Mesenchymal stem cell (in vitro differentiated cells and primary cell): ENCODE measurements around the gene CRKL.

Experiments
- DNase-seq: peaks from one replicate; pipeline ENCODE4 v3.0.0-alpha.2; 2013
- H2AFZ ChIP-seq: one replicate; pipeline ENCODE4 v1.6.1; 2013; ENCODE audit warnings: low read depth, mild to moderate bottlenecking, control low read depth, inconsistent platforms, low read length, moderate library complexity
- H2AK5ac ChIP-seq: 2 replicates; pipeline ENCODE4 v1.6.1; 2013; ENCODE audit warnings: low read length, moderate library complexity, mild to moderate bottlenecking, inconsistent platforms; ENCODE audit not compliant: severe bottlenecking
- H2BK120ac ChIP-seq: one replicate; pipeline ENCODE4 v1.6.1; 2013; ENCODE audit warnings: low read depth, mild to moderate bottlenecking, inconsistent platforms, low read length, moderate library complexity
- H2BK12ac ChIP-seq, 2 experiments: one replicate each; pipeline ENCODE4 v1.6.1; 2013; ENCODE audit warnings: inconsistent platforms in 2 of 2, low read length in 2 of 2, mild to moderate bottlenecking in 2 of 2, moderate library complexity in 2 of 2, control low read depth in 1 of 2
- H2BK15ac ChIP-seq: one replicate; pipeline ENCODE4 v1.6.1; 2013; ENCODE audit warnings: mild to moderate bottlenecking, low read depth, inconsistent platforms; ENCODE audit not compliant: poor library complexity, severe bottlenecking
- H2BK5ac ChIP-seq: 2 replicates; pipeline ENCODE4 v1.6.1; 2013; ENCODE audit warnings: low read depth, mild to moderate bottlenecking, low read length, control low read depth, inconsistent platforms; ENCODE audit not compliant: poor library complexity, severe bottlenecking
- H3K14ac ChIP-seq, 2 experiments: one replicate each; pipeline ENCODE4 v1.6.1; 2013; ENCODE audit warnings: inconsistent platforms in 2 of 2, low read length in 2 of 2, control low read depth in 1 of 2, mild to moderate bottlenecking in 1 of 2, moderate library complexity in 1 of 2
- H3K18ac ChIP-seq, 2 experiments: one replicate each; pipeline ENCODE4 v1.6.1; 2013; ENCODE audit warnings: inconsistent platforms in 2 of 2, low read length in 2 of 2, control low read depth in 1 of 2, low read depth in 1 of 2, mild to moderate bottlenecking in 1 of 2
- H3K23ac ChIP-seq, 2 experiments: one replicate each; pipeline ENCODE4 v1.6.1; 2013; ENCODE audit warnings: inconsistent platforms in 2 of 2, low read length in 2 of 2, mild to moderate bottlenecking in 2 of 2, moderate library complexity in 2 of 2, control low read depth in 1 of 2
- H3K27ac ChIP-seq: 2 replicates; pipeline ENCODE4 v1.5.1; 2013; ENCODE audit warnings: mild to moderate bottlenecking, moderate library complexity, low read length, control low read depth, inconsistent platforms; ENCODE audit not compliant: poor library complexity, severe bottlenecking
- H3K27me3 ChIP-seq, 2 experiments: 2 replicates each; pipeline versions ENCODE4 v1.6.1 to v1.7.0; 2013; ENCODE audit warnings: low read length in 2 of 2, mild to moderate bottlenecking in 2 of 2, moderate library complexity in 2 of 2, control low read depth in 1 of 2, inconsistent platforms in 1 of 2; ENCODE audit not compliant: control insufficient read depth in 1 of 2, insufficient read depth in 1 of 2
- H3K36me3 ChIP-seq, 2 experiments: 2 replicates each; pipeline versions ENCODE4 v1.6.1 to v1.7.0; 2013; ENCODE audit warnings: low read length in 2 of 2, control low read depth in 1 of 2, inconsistent platforms in 1 of 2, low read depth in 1 of 2, mild to moderate bottlenecking in 1 of 2; ENCODE audit not compliant: insufficient read depth in 2 of 2, control insufficient read depth in 1 of 2
- H3K4ac ChIP-seq, 2 experiments: one replicate each; pipeline ENCODE4 v1.6.1; 2013; ENCODE audit warnings: inconsistent platforms in 2 of 2, low read length in 2 of 2, mild to moderate bottlenecking in 2 of 2, moderate library complexity in 2 of 2, control low read depth in 1 of 2, low read depth in 1 of 2
- H3K4me1 ChIP-seq: 2 replicates; pipeline ENCODE4 v1.6.1; 2013; ENCODE audit warnings: low read depth, low read length, control low read depth; ENCODE audit not compliant: control insufficient read depth, insufficient read depth
- H3K4me2 ChIP-seq: 2 replicates; pipeline ENCODE4 v1.6.1; 2013; ENCODE audit warnings: low read length, mild to moderate bottlenecking, inconsistent platforms; ENCODE audit not compliant: poor library complexity, severe bottlenecking
- H3K4me3 ChIP-seq, 2 experiments: 2 replicates each; pipeline versions ENCODE4 v1.5.1 to v1.7.0; 2013; ENCODE audit warnings: low read length in 2 of 2, mild to moderate bottlenecking in 2 of 2, control low read depth in 1 of 2, low read depth in 1 of 2; ENCODE audit not compliant: insufficient read depth in 1 of 2
- H3K79me1 ChIP-seq: replicated peaks from 2 replicates; pipeline ENCODE4 v1.6.1; 2013; ENCODE audit warnings: mild to moderate bottlenecking, control low read depth, low read length, inconsistent platforms; ENCODE audit not compliant: poor library complexity, severe bottlenecking
- H3K9ac ChIP-seq: 2 replicates; pipeline ENCODE4 v1.7.0; 2013; ENCODE audit warnings: mild to moderate bottlenecking, low read length, moderate library complexity
- H3K9me3 ChIP-seq: 2 replicates; pipeline ENCODE4 v1.7.0; 2013; ENCODE audit warnings: mild to moderate bottlenecking, low read length; ENCODE audit not compliant: control insufficient read depth
- H4K8ac ChIP-seq: one replicate; pipeline ENCODE4 v1.6.1; 2013; ENCODE audit warnings: inconsistent platforms, mild to moderate bottlenecking, low read length, moderate library complexity
- H4K91ac ChIP-seq: one replicate; pipeline ENCODE4 v1.6.1; 2013; ENCODE audit warnings: mild to moderate bottlenecking, low read length, inconsistent platforms
- WGBS: methylation state at CpG from one replicate; pipeline ENCODE4 v1.1.7; 2013; ENCODE audit warnings: mixed read lengths; 5-methylcytosine and 5-hydroxymethylcytosine counted together

CRKL gene

DNA sequence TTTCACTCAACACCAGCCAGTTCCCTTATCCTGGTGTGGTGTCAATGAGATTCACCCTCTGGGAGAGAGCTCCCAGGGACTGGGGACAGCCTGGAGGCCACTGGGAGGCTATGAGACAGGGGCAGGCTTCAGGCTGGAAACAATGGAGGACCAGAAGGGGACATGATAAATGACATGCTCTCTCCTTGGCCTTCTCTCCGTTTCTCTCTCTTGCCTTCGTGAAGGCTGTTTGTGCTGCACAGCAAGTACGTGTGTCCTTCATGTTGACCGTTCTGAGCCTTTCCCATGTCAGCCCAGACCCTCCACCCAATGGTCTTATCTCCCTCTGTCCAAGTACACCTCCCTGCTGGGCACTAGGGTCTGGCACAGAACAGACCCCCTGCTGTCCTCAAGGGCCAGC lies 63.3 kb downstream of the CRKL start:
- Histone ChIP-seq H3K4me3 (no peak overlapping the region), H2BK120ac (no peak overlapping the region), H3K4ac (no peak overlapping the region), H3K4me1 (peaks cover 20% of the 10 kb centered on the region), H2BK12ac (no peak overlapping the region), H3K18ac (no peak overlapping the region), H3K36me3 (peaks cover 13 to 18% of the 10 kb centered on the region in 2 experiments), H3K4me2 (no peak overlapping the region), H3K27ac (no peak overlapping the region), H2AK5ac (no peak overlapping the region), H4K91ac (no peak overlapping the region), H2AFZ (no peak overlapping the region), H4K8ac (no peak overlapping the region), H3K23ac (no peak overlapping the region), H3K9ac (peak overlapping the region; percentile 98), H3K27me3 (peaks cover 0 to 8% of the 10 kb centered on the region in 2 experiments), H3K9me3 (peaks cover 9% of the 10 kb centered on the region), H2BK15ac (no peak overlapping the region), H3K14ac (no peak overlapping the region), H2BK5ac (no peak overlapping the region), H3K79me1 (peaks cover 28% of the 10 kb centered on the region)
- WGBS, result 96% methylated on average over 4 of the region's 4 CpGs
- DNase-seq, result no peak

DNA sequence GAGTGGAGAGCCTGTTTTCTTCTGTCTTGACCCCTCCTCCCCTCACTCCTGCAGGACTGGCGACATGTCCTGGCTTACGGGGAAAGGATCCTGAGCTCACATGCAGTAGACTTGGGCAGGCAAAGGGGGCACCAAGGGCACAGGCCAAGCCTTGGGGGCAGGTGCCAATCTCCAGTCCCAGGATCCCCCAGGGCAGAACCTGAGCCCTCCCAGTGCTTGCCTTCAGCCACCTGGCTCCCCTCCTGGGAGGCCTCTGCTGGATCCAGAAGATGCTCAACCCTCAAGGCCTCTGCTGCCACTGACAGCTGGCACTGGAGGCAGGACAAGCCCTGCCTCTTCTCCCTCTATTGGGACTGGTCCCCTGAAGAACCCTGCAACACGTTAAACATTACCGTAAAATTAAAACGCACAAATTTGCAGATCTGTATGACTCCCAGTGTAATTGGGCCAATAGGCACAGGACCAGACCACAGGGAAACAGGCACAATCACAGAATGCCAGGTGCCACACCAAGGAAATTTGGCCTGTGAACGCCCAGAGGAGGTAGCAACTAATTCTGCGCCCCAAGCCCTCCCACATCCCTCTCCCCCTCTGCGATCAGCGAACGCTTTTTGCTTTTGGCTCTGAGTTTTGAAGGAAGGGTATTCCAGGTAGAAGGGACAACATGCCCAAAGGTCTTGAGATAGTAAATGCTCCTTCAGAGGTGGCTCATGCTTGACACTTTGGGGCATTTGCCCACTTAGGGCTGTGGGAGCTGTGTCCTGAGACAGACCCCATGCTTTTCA lies 63.9 kb downstream of the CRKL start:
- H3K9me3 ChIP-seq, result peaks cover 9% of the 10 kb centered on the region
- H2BK15ac ChIP-seq, result no peak overlapping the region
- H3K36me3 ChIP-seq, result peaks cover 19 to 23% of the 10 kb centered on the region in 2 experiments
- peak overlapping the region; percentile 56 for H3K27ac ChIP-seq
- peaks cover 20% of the 10 kb centered on the region for H3K4me1 ChIP-seq
- peak overlapping the region; percentile 96 to 97 for H3K4ac ChIP-seq
- peaks cover 0 to 3% of the 10 kb centered on the region in 2 experiments for H3K27me3 ChIP-seq
- peak overlapping the region; percentile 71 for H3K4me2 ChIP-seq
- H3K9ac ChIP-seq, result peak overlapping the region; percentile 98
- H2BK12ac ChIP-seq, result peak overlapping the region in 1 of 2 experiments; percentile 37
- H2BK5ac ChIP-seq, result no peak overlapping the region
- peak overlapping the region; percentile 84 for H2AK5ac ChIP-seq
- 82% methylated on average over 9 of the region's 10 CpGs for WGBS
- H3K4me3 ChIP-seq, result peak overlapping the region; percentile 90 to 94
- peak overlapping the region in 1 of 2 experiments; percentile 56 for H3K14ac ChIP-seq
- peak overlapping the region; percentile 9 for H2BK120ac ChIP-seq
- H3K18ac ChIP-seq, result peak overlapping the region in 1 of 2 experiments; percentile 68
- H3K79me1 ChIP-seq, result peaks cover 32% of the 10 kb centered on the region
- H4K8ac ChIP-seq, result peak overlapping the region; percentile 69
- H4K91ac ChIP-seq, result peak overlapping the region; percentile 87
- H2AFZ ChIP-seq, result peak overlapping the region; percentile 92
- no peak overlapping the region for H3K23ac ChIP-seq
- no peak for DNase-seq

- Histone ChIP-seq H4K91ac (peak within 1 kb of the TSS; percentile 87), H4K8ac (peak within 1 kb of the TSS; percentile 83), H3K4me2 (peak within 1 kb of the TSS; percentile 89), H3K36me3 (peaks cover 23 to 27% of the 10 kb centered on the region in 2 experiments), H3K4ac (peak within 1 kb of the TSS; percentile 96 to 97), H2AFZ (peak within 1 kb of the TSS; percentile 92), H3K4me3 (peak within 1 kb of the TSS; percentile 90 to 94), H2BK12ac (peak within 1 kb of the TSS in 1 of 2 experiments; percentile 65), H3K79me1 (peaks cover 34% of the 10 kb centered on the region), H3K4me1 (peaks cover 20% of the 10 kb centered on the region), H3K27me3 (peaks cover 0 to 3% of the 10 kb centered on the region in 2 experiments), H3K14ac (peak within 1 kb of the TSS in 1 of 2 experiments; percentile 99), H3K9ac (peak within 1 kb of the TSS; percentile 98), H2AK5ac (peak within 1 kb of the TSS; percentile 84), H3K9me3 (peaks cover 9% of the 10 kb centered on the region), H2BK120ac (peak within 1 kb of the TSS; percentile 9), H2BK15ac (peak within 1 kb of the TSS; percentile 60), H2BK5ac (peak within 1 kb of the TSS; percentile 9), H3K18ac (peak within 1 kb of the TSS; percentile 91 to 99), H3K23ac (peak within 1 kb of the TSS in 1 of 2 experiments; percentile 94), H3K27ac (peak within 1 kb of the TSS; percentile 88)
- peak; percentile 87 for DNase-seq
- 1% methylated on average over 79 of the region's 87 CpGs for WGBS
Observed at GRCh38 chr22:20981787-20982562, 64.8 kb downstream of the CRKL start, which contains the start of gene LZTR1. LZTR1 (plus strand) TSS chr22:20982297; CDS start chr22:20982372, 75 bp downstream.

- WGBS, result 3% methylated on average over 12 of the region's 12 CpGs
- peak overlapping the region; percentile 98 for H3K9ac ChIP-seq
Observed at GRCh38 chr22:20982563-20982882, 65.3 kb downstream of the CRKL start.

More at GRCh38 chr22:20982563-20982882, 65.3 kb downstream of the CRKL start:
- H3K23ac ChIP-seq, result peak overlapping the region in 1 of 2 experiments; percentile 94
- DNase-seq, result no peak
- H3K14ac ChIP-seq, result peak overlapping the region in 1 of 2 experiments; percentile 99
- H3K27me3 ChIP-seq, result peaks cover 0 to 3% of the 10 kb centered on the region in 2 experiments
- H3K9me3 ChIP-seq, result peaks cover 9% of the 10 kb centered on the region
- peak overlapping the region; percentile 55 for H4K91ac ChIP-seq
- H3K4me1 ChIP-seq, result peaks cover 20% of the 10 kb centered on the region
- H2BK12ac ChIP-seq, result no peak overlapping the region
- peak overlapping the region; percentile 91 for H2AFZ ChIP-seq
- no peak overlapping the region for H3K27ac ChIP-seq
- H2AK5ac ChIP-seq, result no peak overlapping the region
- peak overlapping the region; percentile 39 to 94 for H3K4ac ChIP-seq
- H2BK15ac ChIP-seq, result no peak overlapping the region
- H3K36me3 ChIP-seq, result peaks cover 26 to 31% of the 10 kb centered on the region in 2 experiments
- peaks cover 34% of the 10 kb centered on the region for H3K79me1 ChIP-seq
- no peak overlapping the region for H2BK5ac ChIP-seq
- H3K4me2 ChIP-seq, result peak overlapping the region; percentile 89
- peak overlapping the region; percentile 80 for H4K8ac ChIP-seq
- H2BK120ac ChIP-seq, result no peak overlapping the region
- H3K18ac ChIP-seq, result peak overlapping the region; percentile 56 to 98
- peak overlapping the region; percentile 90 to 94 for H3K4me3 ChIP-seq
